Mammary epithelial cell (primary cell): ENCODE data around the gene MRPL19.

Experiments used
- CTCF ChIP-seq, 2 donors: IDR thresholded peaks in 1 of 2; conservative IDR thresholded peaks in 1 of 2; 2 replicates each; pipeline ENCODE4 v1.5.1; 2011 to 2012; ENCODE audit warnings: inconsistent platforms in 2 of 2, low read length in 2 of 2, mild to moderate bottlenecking in 2 of 2, control low read depth in 1 of 2, low read depth in 1 of 2; ENCODE audit not compliant: insufficient read depth in 1 of 2; ENCODE audit errors: extremely low read depth in 1 of 2
- EZH2 ChIP-seq: IDR thresholded peaks from 2 replicates; pipeline ENCODE4 v1.6.1; 2012; ENCODE audit warnings: low read length, inconsistent platforms, borderline replicate concordance

GRCh38 chr2:75608684-75609333 is 37.8 kb upstream of the MRPL19 start:
- TF ChIP-seq CTCF (conservative IDR thresholded peaks at IDR 0.05 in 1 of 2, IDR thresholded peaks at IDR 0.05 in 1 of 2; ENCODE audit: extremely low read depth in 1 of 2, insufficient read depth in 1 of 2, low read depth in 1 of 2, low read length in 2 of 2) (peak; percentile 92 to 99), EZH2 (no peak)
